CD14-positive monocyte (primary cell): Measurements from ENCODE around the gene RAB3C. TPM values are rescaled to one million over a fixed set of nuclear protein-coding genes. Genes with fewer than 3 reads are reported as not detected.

Experiments
- DNase-seq, 3 donors: peaks; one replicate each; pipeline ENCODE4 v3.0.0-alpha.2; 2011 to 2022
- H2AFZ ChIP-seq: 2 replicates; pipeline ENCODE4 v1.6.0; 2012; ENCODE audit warnings: mild to moderate bottlenecking, low read depth, low read length, inconsistent platforms; ENCODE audit not compliant: insufficient read depth, poor library complexity, severe bottlenecking
- H3K27ac ChIP-seq, 2 donors: 1 replicate in 1 of 2; 2 replicates in 1 of 2; pipeline ENCODE4 v1.5.1; 2012 to 2013; ENCODE audit warnings: low read length in 2 of 2, control low read depth in 1 of 2, inconsistent platforms in 1 of 2, low read depth in 1 of 2, mild to moderate bottlenecking in 1 of 2
- H3K27me3 ChIP-seq, 2 donors: one replicate each; pipeline versions ENCODE4 v1.6.0 to v1.6.1; 2011 to 2013; ENCODE audit warnings: low read length in 2 of 2; ENCODE audit not compliant: control insufficient read depth in 2 of 2, insufficient read depth in 2 of 2
- H3K36me3 ChIP-seq, 2 donors: replicated peaks in 1 of 2; 1 replicate in 1 of 2; 2 replicates in 1 of 2; pipeline versions ENCODE4 v1.5.1 to v1.6.1; 2012 to 2013; ENCODE audit warnings: low read length in 2 of 2, control low read depth in 1 of 2, inconsistent platforms in 1 of 2, mild to moderate bottlenecking in 1 of 2; ENCODE audit not compliant: insufficient read depth in 2 of 2, control insufficient read depth in 1 of 2
- H3K4me1 ChIP-seq, 2 donors: 1 replicate in 1 of 2; 2 replicates in 1 of 2; pipeline versions ENCODE4 v1.5.1 to v1.6.1; 2012 to 2013; ENCODE audit warnings: low read length in 2 of 2, control low read depth in 1 of 2, inconsistent platforms in 1 of 2, mild to moderate bottlenecking in 1 of 2, moderate library complexity in 1 of 2; ENCODE audit not compliant: insufficient read depth in 2 of 2, control insufficient read depth in 1 of 2
- H3K4me2 ChIP-seq: replicated peaks from 2 replicates; pipeline ENCODE3; 2012; ENCODE audit warnings: low read length, moderate library complexity, mild to moderate bottlenecking; ENCODE audit not compliant: poor library complexity, severe bottlenecking; ENCODE audit errors: extremely low read depth
- H3K4me3 ChIP-seq, 3 experiments: fragments of 200-600 bp in 1 of 3; sonication (generic) in 1 of 3; replicated peaks in 1 of 3; 1 replicate in 2 of 3; 2 replicates in 1 of 3; pipeline ENCODE4 v1.5.1; 2011 to 2013; ENCODE audit warnings: low read length in 3 of 3, mild to moderate bottlenecking in 3 of 3, control low read depth in 2 of 3, low read depth in 2 of 3, inconsistent platforms in 1 of 3, moderate library complexity in 1 of 3
- H3K79me2 ChIP-seq: 2 replicates; pipeline ENCODE4 v1.6.0; 2012; ENCODE audit warnings: mild to moderate bottlenecking, control low read depth, inconsistent platforms, low read length, moderate library complexity; ENCODE audit not compliant: insufficient read depth
- H3K9ac ChIP-seq: 2 replicates; pipeline ENCODE4 v1.6.0; 2017; ENCODE audit warnings: low read length, mild to moderate bottlenecking; ENCODE audit not compliant: insufficient read depth, poor library complexity, severe bottlenecking
- H3K9me3 ChIP-seq, 2 donors: replicated peaks in 1 of 2; 1 replicate in 1 of 2; 2 replicates in 1 of 2; pipeline versions ENCODE4 v1.5.1 to v1.6.1; 2012 to 2013; ENCODE audit warnings: low read length in 2 of 2, control low read depth in 1 of 2; ENCODE audit not compliant: control insufficient read depth in 1 of 2, insufficient read depth in 1 of 2
- H4K20me1 ChIP-seq: 2 replicates; pipeline ENCODE4 v1.6.0; 2012; ENCODE audit warnings: mild to moderate bottlenecking, low read length, control low read depth, moderate library complexity; ENCODE audit not compliant: insufficient read depth
- H3K27ac Mint-ChIP-seq, 7 donors: one replicate each; pipeline ENCODE4 v1.8.0; 2020; ENCODE audit warnings: mild to moderate bottlenecking in 7 of 7, mixed read lengths in 7 of 7, moderate library complexity in 6 of 7, inconsistent platforms in 2 of 7
- H3K27me3 Mint-ChIP-seq, 3 donors: one replicate each; pipeline ENCODE4 v1.8.0; 2021 to 2022; ENCODE audit warnings: low read depth in 3 of 3, mild to moderate bottlenecking in 3 of 3, mixed read lengths in 3 of 3, moderate library complexity in 3 of 3, inconsistent platforms in 1 of 3
- H3K36me3 Mint-ChIP-seq, 2 donors: one replicate each; pipeline ENCODE4 v1.8.0; 2020; ENCODE audit warnings: mixed read lengths in 2 of 2, inconsistent platforms in 1 of 2, mild to moderate bottlenecking in 1 of 2
- H3K4me1 Mint-ChIP-seq: one replicate; pipeline ENCODE4 v1.8.0; 2020; ENCODE audit warnings: mild to moderate bottlenecking, mixed read lengths
- H3K4me3 Mint-ChIP-seq, 2 donors: one replicate each; pipeline ENCODE4 v1.8.0; 2020; ENCODE audit warnings: mild to moderate bottlenecking in 2 of 2, mixed read lengths in 2 of 2, moderate library complexity in 1 of 2
- H3K9me3 Mint-ChIP-seq, 7 donors: one replicate each; pipeline ENCODE4 v1.8.0; 2020 to 2022; ENCODE audit warnings: mixed read lengths in 7 of 7, mild to moderate bottlenecking in 6 of 7, moderate library complexity in 6 of 7, inconsistent platforms in 2 of 7
- CTCF ChIP-seq: fragments of 200-600 bp; IDR thresholded peaks from one replicate; pipeline ENCODE4 v1.8.0; 2022; ENCODE audit warnings: antibody characterized with exemption, mild to moderate bottlenecking
- WGBS: methylation state at CpG from one replicate; pipeline ENCODE4 v1.1.5; 2013; ENCODE audit warnings: missing lambda C conversion rate; ENCODE audit not compliant: insufficient coverage; 5-methylcytosine and 5-hydroxymethylcytosine counted together
- intact Hi-C, 2 donors: fragments of 100-400 bp; cut with micrococcal nuclease; formaldehyde crosslinking; loops; one replicate each; pipeline versions ENCODE4 v1.15.0 to v1.15.1; 2023
- polyA plus RNA-seq, 3 donors: library from polyadenylated mRNA; depleted of rRNA in 1 of 3; unstranded in 2 of 3; stranded (reverse) in 1 of 3; fragments of 300-500 nt in 2 of 3; fragments of >200 nt in 1 of 3; fragmentation: Illumina TruSeq in 2 of 3; gene quantifications; 1 replicate in 2 of 3; 2 replicates in 1 of 3; pipeline ENCODE4 v1.2.3, GENCODE V29; 2012 to 2021

The RAB3C gene
- polyA plus RNA-seq, 3 donors: under 0.01 to 0.81 TPM; not detected in 1

DNA sequence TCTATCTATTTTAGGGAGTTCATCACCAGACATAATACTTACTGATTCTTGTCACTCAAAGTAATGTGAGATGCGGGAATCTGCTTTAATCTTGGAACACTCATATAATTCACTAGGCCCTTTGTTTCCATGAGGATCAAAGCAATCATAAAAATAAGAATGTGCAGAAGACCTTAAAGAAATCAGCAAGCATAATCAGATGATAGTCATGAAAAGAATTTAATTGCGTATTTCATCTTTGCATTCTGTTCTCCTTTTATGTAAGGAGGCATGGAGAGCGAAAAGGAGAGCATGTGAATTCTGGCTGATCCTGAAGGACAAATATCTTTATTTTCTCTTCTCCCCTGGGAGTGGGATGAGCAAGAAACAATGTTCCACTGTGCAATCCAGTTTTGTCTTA, 128.0 kb downstream of the RAB3C start:
- no peaks in the 10 kb centered on the region for H4K20me1 ChIP-seq

GRCh38 chr5:58711965-58712364, 129.1 kb downstream of the RAB3C start:
- Histone ChIP-seq H2AFZ (no peak overlapping the region), H3K79me2 (no peaks in the 10 kb centered on the region), H3K27ac (no peak overlapping the region), H3K27me3 (no peaks in the 10 kb centered on the region), H3K4me3 (no peak overlapping the region), H3K4me2 (no peak overlapping the region), H3K36me3 (no peaks in the 10 kb centered on the region), H3K9me3 (no peaks in the 10 kb centered on the region), H3K9ac (no peak overlapping the region), H3K4me1 (no peaks in the 10 kb centered on the region), H4K20me1 (no peaks in the 10 kb centered on the region)
- no peak for DNase-seq
- intact Hi-C loops: no loop called here
- peaks cover 0 to 7% (median 4%) of the 10 kb centered on the region in 3 donors for H3K27me3 Mint-ChIP-seq
- TF ChIP-seq CTCF: no peak
- whole genome bisulfite sequencing: no CpG with 5 or more reads among the region's 5 CpGs
- H3K36me3 Mint-ChIP-seq: no peaks in the 10 kb centered on the region
- no peak overlapping the region for H3K4me3 Mint-ChIP-seq
- H3K4me1 Mint-ChIP-seq: no peaks in the 10 kb centered on the region
- no peak overlapping the region for H3K27ac Mint-ChIP-seq
- H3K9me3 Mint-ChIP-seq: peaks cover 0 to 7% (median 6%) of the 10 kb centered on the region in 7 donors

More for the DNA sequence above, 128.0 kb downstream of the RAB3C start:
- no peaks in the 10 kb centered on the region for H3K27me3 ChIP-seq
- Mint-ChIP-seq H3K27me3 (peaks cover 0 to 7% (median 4%) of the 10 kb centered on the region in 3 donors), H3K9me3 (peaks cover 0 to 7% (median 6%) of the 10 kb centered on the region in 7 donors), H3K4me1 (no peaks in the 10 kb centered on the region), H3K27ac (no peak overlapping the region), H3K36me3 (no peaks in the 10 kb centered on the region), H3K4me3 (no peak overlapping the region)
- no peak overlapping the region for H3K9ac ChIP-seq
- intact Hi-C loops: no loop called here
- no peaks in the 10 kb centered on the region for H3K36me3 ChIP-seq
- H3K4me1 ChIP-seq: no peaks in the 10 kb centered on the region
- no CpG with 5 or more reads among the region's 3 CpGs for WGBS
- no peaks in the 10 kb centered on the region for H3K79me2 ChIP-seq
- no peak for TF ChIP-seq CTCF
- H3K27ac ChIP-seq: no peak overlapping the region
- no peaks in the 10 kb centered on the region for H3K9me3 ChIP-seq
- no peak overlapping the region for H3K4me2 ChIP-seq
- no peak overlapping the region for H3K4me3 ChIP-seq
- no peak overlapping the region for H2AFZ ChIP-seq
- DNase-seq: no peak
